Stimulated activated CD4-positive, alpha-beta T cell treated with anti-CD3 and anti-CD28 coated beads, Interleukin-1b, Interleukin-23, amount 100 ng/mL, for 24 hours (primary cell): ENCODE data around the gene PEAR1.

Source experiments
- DNase-seq, 4 experiments: peaks; one replicate each; pipeline ENCODE4 v3.0.0-alpha.2; 2020; ENCODE audit warnings: low read depth in 4 of 4, low spot score in 1 of 4

PEAR1 gene

DNA sequence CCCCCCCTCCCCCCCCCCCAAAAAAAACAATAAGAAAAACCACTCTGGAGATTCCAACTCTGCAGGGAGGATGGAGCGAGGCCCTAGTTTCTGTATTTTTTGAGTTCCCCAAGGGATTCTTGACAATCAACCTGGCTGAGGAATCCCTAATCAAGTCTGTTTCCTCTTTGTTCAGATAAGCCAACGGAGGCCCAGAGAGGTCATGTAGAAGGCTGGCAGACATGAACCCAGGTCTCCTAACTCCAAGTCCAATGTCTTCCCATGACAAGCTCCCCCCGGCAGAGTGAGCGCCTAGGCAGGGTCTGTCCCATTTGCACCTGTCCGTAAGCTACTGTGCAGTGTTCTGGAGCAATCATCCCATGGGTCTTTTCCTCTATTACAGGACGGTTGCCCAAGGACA lies 66.4 kb downstream of the PEAR1 start:
- DNase-seq: no peak

- peak in 1 of 4 experiments; percentile 8 for DNase-seq
Observed at GRCh38 chr1:156961709-156962108, 68.2 kb downstream of the PEAR1 start.

GRCh38 chr1:156963621-156964020 lies 70.1 kb downstream of the PEAR1 start:
- peak in 2 of 4 experiments; percentile 16 to 21 for DNase-seq

DNA sequence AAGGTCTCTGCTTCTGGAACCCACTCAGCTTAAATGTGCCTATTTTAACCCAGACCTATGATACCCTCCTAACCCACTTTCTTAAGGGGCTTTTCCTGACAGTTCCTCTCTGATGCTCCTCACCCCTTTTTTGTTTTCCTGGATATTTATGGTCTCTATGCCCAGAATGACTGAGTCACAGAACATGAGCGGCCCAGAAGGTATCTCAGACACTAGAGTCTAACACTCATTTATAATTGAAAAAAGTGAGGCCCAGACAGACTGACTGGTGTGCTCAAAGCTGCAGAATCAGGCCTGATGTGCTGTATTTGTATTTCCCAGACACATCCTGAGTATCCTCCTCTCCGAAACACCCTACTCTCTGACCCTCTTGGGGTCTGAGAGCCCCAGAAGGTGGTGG lies 70.9 kb downstream of the PEAR1 start:
- no peak for DNase-seq
